Gastroesophageal sphincter (tissue), 3 donors: ENCODE data around the gene CBX1.
"Not testable (repeated sequence)": the region's sequence is repeated elsewhere in the genome, so short reads cannot be mapped to it uniquely, and the experiment has no call there.

Experiments used
- POLR2A ChIP-seq, 2 donors: fragments of 450-650 bp; IDR thresholded peaks; one replicate each; pipeline ENCODE4 v1.6.1; 2017; ENCODE audit warnings: antibody characterized with exemption in 2 of 2, mild to moderate bottlenecking in 2 of 2, moderate library complexity in 1 of 2
- POLR2AphosphoS5 ChIP-seq: sonication (generic); formaldehyde crosslinking; IDR thresholded peaks from one replicate; pipeline ENCODE4 v1.6.1; 2017; ENCODE audit warnings: antibody characterized with exemption
- TF ChIP-seq, protein P1 (sequence below), 4 experiments: fragments of 200-600 bp in 2 of 4; fragments of 450-650 bp in 2 of 4; sonication (generic) in 1 of 4; IDR thresholded peaks; one replicate each; pipeline ENCODE4 v1.5.1; 2017 to 2019; ENCODE audit warnings: antibody characterized with exemption in 4 of 4, mild to moderate bottlenecking in 2 of 4, moderate library complexity in 2 of 4

DNA sequence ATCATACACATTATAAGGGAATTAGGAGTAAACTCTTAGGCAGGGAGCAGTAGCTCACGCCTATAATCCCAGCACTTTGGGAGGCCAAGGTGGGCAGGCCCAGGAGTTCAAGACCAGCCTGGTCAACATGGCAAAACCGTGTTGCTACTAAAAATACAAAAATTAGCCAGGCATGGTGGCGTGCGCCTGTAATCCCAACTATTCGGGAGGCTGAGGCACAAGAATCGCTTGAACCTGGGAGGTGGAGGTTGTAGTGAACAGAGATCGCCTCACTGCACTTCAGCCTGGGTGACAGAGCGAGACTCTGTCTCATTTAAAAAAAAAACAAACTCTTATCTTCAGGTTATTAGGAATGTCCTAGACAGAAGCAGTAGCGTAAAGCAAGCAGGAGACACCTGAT lies 28.5 kb downstream of the CBX1 start:
- TF ChIP-seq, protein P1, sequence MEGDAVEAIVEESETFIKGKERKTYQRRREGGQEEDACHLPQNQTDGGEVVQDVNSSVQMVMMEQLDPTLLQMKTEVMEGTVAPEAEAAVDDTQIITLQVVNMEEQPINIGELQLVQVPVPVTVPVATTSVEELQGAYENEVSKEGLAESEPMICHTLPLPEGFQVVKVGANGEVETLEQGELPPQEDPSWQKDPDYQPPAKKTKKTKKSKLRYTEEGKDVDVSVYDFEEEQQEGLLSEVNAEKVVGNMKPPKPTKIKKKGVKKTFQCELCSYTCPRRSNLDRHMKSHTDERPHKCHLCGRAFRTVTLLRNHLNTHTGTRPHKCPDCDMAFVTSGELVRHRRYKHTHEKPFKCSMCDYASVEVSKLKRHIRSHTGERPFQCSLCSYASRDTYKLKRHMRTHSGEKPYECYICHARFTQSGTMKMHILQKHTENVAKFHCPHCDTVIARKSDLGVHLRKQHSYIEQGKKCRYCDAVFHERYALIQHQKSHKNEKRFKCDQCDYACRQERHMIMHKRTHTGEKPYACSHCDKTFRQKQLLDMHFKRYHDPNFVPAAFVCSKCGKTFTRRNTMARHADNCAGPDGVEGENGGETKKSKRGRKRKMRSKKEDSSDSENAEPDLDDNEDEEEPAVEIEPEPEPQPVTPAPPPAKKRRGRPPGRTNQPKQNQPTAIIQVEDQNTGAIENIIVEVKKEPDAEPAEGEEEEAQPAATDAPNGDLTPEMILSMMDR (IDR thresholded peaks at IDR 0.05) = not testable (repeated sequence)
- TF ChIP-seq POLR2A (IDR thresholded peaks at IDR 0.05); POLR2AphosphoS5: not testable (repeated sequence)
